DMS53 (cell line): Measurements from ENCODE around the gene ACVR1B.

Source experiments
- DNase-seq: peaks from one replicate; lab custom pipeline; 2025; lab: John Stamatoyannopoulos, UW

Gene ACVR1B

GRCh38 chr12:52045794-52046199 lies 94.3 kb downstream of the ACVR1B start:
- DNase-seq, result no peak
